SK-N-MC (cell line): ENCODE results near the gene COL5A2.

Experiments used
- DNase-seq: peaks from one replicate; pipeline ENCODE4 v3.0.0-alpha.2; 2011; ENCODE audit warnings: low read depth, low spot score
- H3K27ac ChIP-seq: fragments of 200-600 bp; sonication (generic); 2 replicates; pipeline ENCODE4 v1.5.1; 2016; ENCODE audit warnings: mixed run types
- H3K36me3 ChIP-seq: fragments of 200-600 bp; sonication (generic); 2 replicates; pipeline ENCODE4 v1.6.1; 2017; ENCODE audit warnings: antibody characterized with exemption, low read length, mixed read lengths; ENCODE audit not compliant: insufficient read depth
- H3K4me3 ChIP-seq: fragments of 200-600 bp; sonication (generic); 2 replicates; pipeline ENCODE4 v1.5.1; 2016
- H3K9ac ChIP-seq: fragments of 200-600 bp; sonication (generic); 2 replicates; pipeline ENCODE4 v1.8.0; 2017; ENCODE audit warnings: mixed run types, mixed read lengths; ENCODE audit not compliant: insufficient read length
- H3K9me3 ChIP-seq: fragments of 200-600 bp; sonication (generic); 2 replicates; pipeline ENCODE4 v1.6.1; 2017; ENCODE audit warnings: low read depth, mild to moderate bottlenecking, antibody characterized with exemption, low read length, moderate library complexity, mixed read lengths
- EZH2 ChIP-seq: fragments of 200-600 bp; sonication (generic); IDR thresholded peaks from one replicate; pipeline ENCODE4 v1.6.1; 2017; ENCODE audit warnings: antibody characterized with exemption
- FOXP2 ChIP-seq: optimal IDR thresholded peaks from 2 replicates; pipeline ENCODE3; 2011; ENCODE audit warnings: mild to moderate bottlenecking, moderate library complexity; ENCODE audit not compliant: insufficient read depth; ENCODE audit errors: extremely low read length, control extremely low read depth
- POLR2AphosphoS5 ChIP-seq: IDR thresholded peaks from 2 replicates; pipeline ENCODE4 v1.6.1; 2012; ENCODE audit warnings: mild to moderate bottlenecking, low read depth, low read length, borderline replicate concordance

The COL5A2 gene

DNA sequence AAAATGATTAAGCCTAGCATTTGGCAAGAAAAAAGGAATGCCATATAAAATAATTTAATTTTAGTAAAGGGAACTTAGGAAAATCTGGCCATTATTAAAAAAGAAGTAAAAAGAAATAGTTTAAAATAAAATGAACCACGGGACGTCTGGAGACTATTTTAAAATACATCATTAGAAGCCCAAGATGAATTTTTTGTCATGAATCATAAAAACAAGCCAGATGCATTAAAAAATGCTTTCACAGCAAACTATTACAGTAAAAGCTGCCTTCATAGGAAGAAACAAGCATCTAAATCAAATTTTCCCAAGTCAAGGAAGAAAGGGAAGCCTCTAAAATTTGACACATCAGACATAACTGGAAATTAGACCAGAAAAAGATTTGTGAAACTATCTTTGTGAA, 33.0 kb downstream of the COL5A2 start:
- Histone ChIP-seq H3K27ac (peak overlapping the region; percentile 97), H3K9ac (peak overlapping the region; percentile 21), H3K4me3 (peak overlapping the region; percentile 58), H3K9me3 (no peaks in the 10 kb centered on the region), H3K36me3 (no peaks in the 10 kb centered on the region)
- no peak for DNase-seq
- no peak for TF ChIP-seq EZH2
- TF ChIP-seq POLR2AphosphoS5, result no peak
- no peak for TF ChIP-seq FOXP2

DNA sequence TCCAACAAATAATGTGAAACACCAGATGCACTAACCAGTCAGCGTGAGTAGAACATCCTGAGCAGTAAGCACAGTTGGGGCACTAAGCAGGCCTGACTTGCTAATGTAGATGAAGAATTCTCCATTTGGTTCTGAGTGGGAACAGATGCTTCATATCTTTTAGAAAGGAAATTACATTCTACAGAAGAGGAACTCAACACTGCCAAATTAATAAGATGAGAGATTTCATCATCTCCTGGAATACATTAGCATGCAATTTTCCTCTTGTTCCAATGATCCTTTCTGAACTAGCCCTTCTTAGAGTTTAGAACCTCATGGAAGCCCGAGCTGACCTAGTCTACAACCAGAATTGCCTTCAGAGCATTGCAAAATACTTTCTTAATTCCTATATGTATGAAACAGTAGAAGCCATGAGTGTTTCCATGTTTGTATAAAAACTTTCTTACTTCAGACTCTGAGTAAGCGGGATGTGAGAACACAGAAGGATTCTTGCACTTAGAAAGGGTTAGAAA, 34.8 kb downstream of the COL5A2 start:
- DNase-seq, result peak; percentile 97

DNA sequence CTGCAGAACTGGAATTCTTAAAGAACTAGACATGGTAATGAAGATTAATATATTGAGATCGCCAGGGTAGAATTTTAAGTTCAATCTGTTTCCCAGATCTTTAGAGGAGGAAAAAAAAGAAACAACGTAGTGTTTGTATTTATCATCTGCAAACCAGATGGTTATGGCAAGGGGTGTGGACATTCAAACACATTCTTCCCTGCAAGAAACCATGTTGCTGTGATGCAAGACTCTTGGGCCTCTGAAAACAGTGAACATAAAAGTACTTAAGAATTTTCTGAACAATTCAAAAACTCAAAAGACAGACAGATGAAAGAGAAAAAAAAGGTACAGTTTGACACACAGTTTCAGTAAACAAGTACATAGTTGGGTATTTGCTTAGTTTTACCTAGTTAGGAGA, 35.6 kb downstream of the COL5A2 start:
- peak overlapping the region; percentile 97 for H3K27ac ChIP-seq
- peak overlapping the region; percentile 66 for H3K4me3 ChIP-seq
- H3K36me3 ChIP-seq, result no peaks in the 10 kb centered on the region; the same call in 1 of the 2 replicates
- peak overlapping the region; percentile 69 for H3K9ac ChIP-seq
- no peaks in the 10 kb centered on the region for H3K9me3 ChIP-seq
- no peak for DNase-seq
- TF ChIP-seq POLR2AphosphoS5, result no peak
- TF ChIP-seq FOXP2, result no peak
- TF ChIP-seq EZH2, result no peak

More for the DNA sequence above, 34.8 kb downstream of the COL5A2 start:
- Histone ChIP-seq H3K9ac (peak overlapping the region; percentile 68), H3K27ac (peak overlapping the region; percentile 97), H3K4me3 (peak overlapping the region; percentile 56), H3K36me3 (no peaks in the 10 kb centered on the region), H3K9me3 (no peaks in the 10 kb centered on the region)
- TF ChIP-seq FOXP2, result peak; percentile 64
- TF ChIP-seq EZH2, result no peak
- TF ChIP-seq POLR2AphosphoS5, result peak; percentile 60; the same call in 1 of the 2 replicates

DNA sequence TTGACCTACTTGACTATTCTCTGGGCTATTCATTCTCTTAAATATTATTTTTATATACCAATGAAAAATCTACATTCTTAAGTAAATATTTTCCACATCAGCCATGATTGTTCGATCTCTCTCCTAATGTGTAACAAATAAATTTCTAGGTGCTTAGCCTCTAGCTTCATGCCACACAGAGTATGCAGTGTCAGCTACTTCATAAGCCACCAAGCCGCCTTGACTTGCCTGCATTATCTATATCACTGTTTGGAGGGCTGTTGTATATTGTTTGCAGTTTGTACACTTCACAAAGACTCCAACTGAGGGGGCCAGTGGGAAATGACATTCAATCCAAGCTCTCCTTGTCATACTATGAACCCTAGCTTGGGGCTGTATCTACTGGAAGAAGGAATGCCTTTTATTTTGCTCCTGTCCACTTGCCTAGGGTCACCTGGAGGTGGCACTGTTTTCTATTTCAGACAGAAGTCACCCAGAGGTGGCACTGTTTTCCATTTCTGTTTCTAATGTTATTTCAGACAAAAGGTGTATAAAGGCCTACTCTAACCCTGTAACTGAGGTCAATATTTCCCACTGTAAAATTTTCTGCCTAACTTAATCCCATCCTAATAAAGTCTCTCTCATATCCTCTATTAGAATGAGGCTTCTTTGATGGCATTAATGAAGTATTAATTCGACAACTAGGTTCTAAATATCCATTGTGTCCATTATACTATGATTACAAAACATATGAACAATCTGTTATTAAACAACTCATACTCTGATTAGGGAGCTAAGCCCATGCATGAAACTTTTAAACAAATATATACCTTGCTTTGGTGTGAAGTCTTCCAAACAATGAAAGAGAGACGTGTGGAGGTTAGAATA, 36.4 kb downstream of the COL5A2 start:
- Histone ChIP-seq H3K27ac (peak overlapping the region; percentile 97), H3K36me3 (no peaks in the 10 kb centered on the region; the same call in 1 of the 2 replicates), H3K4me3 (peak overlapping the region; percentile 66), H3K9me3 (no peaks in the 10 kb centered on the region), H3K9ac (peak overlapping the region; percentile 69)
- TF ChIP-seq EZH2, result no peak
- no peak for TF ChIP-seq FOXP2
- TF ChIP-seq POLR2AphosphoS5, result no peak
- DNase-seq, result no peak

DNA sequence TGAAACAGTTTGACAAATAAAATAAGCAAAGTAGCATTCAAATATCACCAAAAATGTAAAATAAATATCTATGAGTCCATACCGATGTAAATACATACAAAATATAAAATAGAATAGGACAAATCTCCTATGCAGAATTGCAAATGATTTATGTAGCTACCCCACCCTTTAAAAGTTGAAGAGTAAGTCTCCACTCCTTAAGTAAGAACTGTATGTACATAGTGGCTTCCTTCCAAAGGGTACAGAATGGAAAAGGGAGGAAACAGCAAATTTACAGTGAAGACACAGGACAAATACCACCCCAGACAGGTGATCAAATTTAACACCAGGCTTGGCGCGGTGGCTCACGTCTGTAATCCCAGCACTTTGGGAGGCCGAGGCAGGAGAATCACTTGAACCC, 40.8 kb downstream of the COL5A2 start:
- H3K9ac ChIP-seq, result no peak overlapping the region
- H3K27ac ChIP-seq, result peak overlapping the region; percentile 20; the same call in 1 of the 2 replicates
- H3K9me3 ChIP-seq, result no peaks in the 10 kb centered on the region
- H3K36me3 ChIP-seq, result no peaks in the 10 kb centered on the region; the same call in 1 of the 2 replicates
- no peak overlapping the region for H3K4me3 ChIP-seq
- no peak for TF ChIP-seq POLR2AphosphoS5
- no peak for TF ChIP-seq FOXP2
- no peak for TF ChIP-seq EZH2
- DNase-seq, result no peak

DNA sequence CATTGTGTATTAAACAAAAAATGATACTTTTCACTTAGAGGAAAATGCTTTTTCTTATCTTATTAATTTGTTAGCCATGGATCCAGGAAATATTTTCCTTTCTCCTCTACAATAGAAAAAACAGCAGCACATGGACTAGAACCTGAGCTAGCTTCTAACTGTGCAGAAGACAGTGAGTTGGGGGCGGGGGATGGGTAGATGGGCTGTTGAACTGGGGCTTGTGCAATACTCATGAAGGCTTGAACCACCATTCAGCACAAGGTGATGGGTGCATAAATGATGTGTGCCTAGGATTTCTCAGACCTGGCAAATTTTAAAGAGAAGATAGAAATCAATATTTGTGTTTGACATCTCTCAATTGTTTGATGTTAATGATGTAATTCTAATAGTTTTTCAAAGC, 42.0 kb downstream of the COL5A2 start:
- H3K27ac ChIP-seq, result no peak overlapping the region
- no peaks in the 10 kb centered on the region for H3K9me3 ChIP-seq
- no peak for DNase-seq
- no peak overlapping the region for H3K4me3 ChIP-seq
- no peak overlapping the region for H3K9ac ChIP-seq
- peaks cover 4% of the 10 kb centered on the region; the same call in 1 of the 2 replicates for H3K36me3 ChIP-seq
- TF ChIP-seq FOXP2 (no peak), POLR2AphosphoS5 (no peak), EZH2 (no peak)

DNA sequence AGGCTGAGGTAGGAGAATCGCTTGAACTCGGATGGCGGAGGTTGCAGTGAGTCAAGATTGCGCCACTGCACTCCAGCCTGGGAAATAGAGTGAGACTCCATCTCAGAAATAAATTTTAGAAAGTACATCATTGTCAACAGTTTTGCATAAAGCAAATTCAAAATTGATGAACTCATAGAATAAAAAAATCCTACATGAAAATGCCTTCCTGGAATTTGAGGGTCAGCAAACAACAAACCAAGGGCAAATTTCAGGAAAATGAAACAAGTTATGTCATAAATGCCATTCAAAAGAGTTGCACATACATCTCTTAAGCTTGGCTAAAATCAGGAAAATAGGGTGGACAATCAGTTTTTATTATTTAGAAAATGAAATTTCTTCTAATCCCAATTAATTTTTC, 45.1 kb downstream of the COL5A2 start:
- no peak for DNase-seq
- H3K36me3 ChIP-seq, result peaks cover 8% of the 10 kb centered on the region; the same call in 1 of the 2 replicates
- no peak overlapping the region for H3K4me3 ChIP-seq
- no peak overlapping the region for H3K9ac ChIP-seq
- no peak for TF ChIP-seq FOXP2
- TF ChIP-seq EZH2, result no peak
- no peak for TF ChIP-seq POLR2AphosphoS5
- H3K9me3 ChIP-seq, result no peaks in the 10 kb centered on the region
- no peak overlapping the region for H3K27ac ChIP-seq

DNA sequence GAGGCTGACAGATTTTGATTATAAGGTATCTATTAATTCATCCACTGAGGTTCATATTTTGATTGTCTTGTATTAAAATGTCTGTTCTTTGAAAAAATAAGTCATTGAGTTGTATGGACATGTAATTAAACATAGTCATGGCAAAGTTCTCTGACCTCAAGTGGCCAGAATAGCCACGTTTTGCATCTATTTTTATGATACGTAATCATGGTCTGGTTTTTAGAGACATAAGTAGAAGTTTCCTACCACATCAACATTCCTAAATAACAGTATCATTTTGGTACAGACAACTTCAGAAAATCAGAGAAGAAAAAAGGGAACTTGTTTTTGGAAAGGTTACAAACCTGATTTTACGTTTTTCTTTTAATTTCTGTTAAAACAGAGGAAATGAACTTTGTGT, 47.6 kb downstream of the COL5A2 start:
- Histone ChIP-seq H3K4me3 (no peak overlapping the region), H3K27ac (0 out of 2 replicates have a peak overlapping the region, but pooled peaks have one; percentile 26), H3K9me3 (no peaks in the 10 kb centered on the region), H3K36me3 (peaks cover 8% of the 10 kb centered on the region; the same call in 1 of the 2 replicates), H3K9ac (no peak overlapping the region)
- TF ChIP-seq EZH2 (no peak), POLR2AphosphoS5 (no peak), FOXP2 (no peak)
- DNase-seq, result no peak
